Subcutaneous adipose tissue (tissue), 4 donors: ENCODE results near the gene PDIA5. TPM values are rescaled to one million over a fixed set of nuclear protein-coding genes. Genes with fewer than 3 reads are reported as not detected.

Source experiments
- total RNA-seq, 4 donors: library from RNA; depleted of rRNA; stranded (reverse); fragments of >200 nt; gene quantifications; one replicate each; pipeline ENCODE4 v1.1.0, GENCODE V29; 2016
- TF ChIP-seq, protein P1 (sequence below): fragments of 450-650 bp; IDR thresholded peaks from one replicate; pipeline ENCODE4 v1.5.1; 2016; ENCODE audit warnings: low read depth, mild to moderate bottlenecking, control low read depth, antibody characterized with exemption, moderate library complexity

The PDIA5 gene
- total RNA-seq, 4 donors from 2014 or later, result 5.9 to 20.3 (median 11.3) TPM

DNA sequence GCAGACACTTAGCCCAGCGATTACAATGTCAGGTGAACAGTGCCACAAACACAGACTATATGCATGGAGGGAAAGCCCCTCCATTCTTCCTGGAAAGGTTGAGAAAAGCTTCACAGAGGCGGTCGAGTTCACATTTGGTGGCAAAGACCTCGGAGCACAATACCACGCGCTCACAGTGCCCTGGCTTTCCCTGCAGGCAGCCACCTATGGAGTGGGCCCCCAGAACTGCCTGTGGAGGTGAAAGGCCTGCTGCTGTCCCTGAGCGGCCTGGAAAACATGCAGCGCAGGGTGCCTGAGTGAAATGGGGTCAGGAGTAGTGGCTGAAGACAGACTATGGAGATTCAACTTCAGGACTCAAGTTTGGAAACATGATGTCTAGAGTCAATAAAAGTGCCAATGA lies 26.9 kb downstream of the PDIA5 start:
- TF ChIP-seq, protein P1, sequence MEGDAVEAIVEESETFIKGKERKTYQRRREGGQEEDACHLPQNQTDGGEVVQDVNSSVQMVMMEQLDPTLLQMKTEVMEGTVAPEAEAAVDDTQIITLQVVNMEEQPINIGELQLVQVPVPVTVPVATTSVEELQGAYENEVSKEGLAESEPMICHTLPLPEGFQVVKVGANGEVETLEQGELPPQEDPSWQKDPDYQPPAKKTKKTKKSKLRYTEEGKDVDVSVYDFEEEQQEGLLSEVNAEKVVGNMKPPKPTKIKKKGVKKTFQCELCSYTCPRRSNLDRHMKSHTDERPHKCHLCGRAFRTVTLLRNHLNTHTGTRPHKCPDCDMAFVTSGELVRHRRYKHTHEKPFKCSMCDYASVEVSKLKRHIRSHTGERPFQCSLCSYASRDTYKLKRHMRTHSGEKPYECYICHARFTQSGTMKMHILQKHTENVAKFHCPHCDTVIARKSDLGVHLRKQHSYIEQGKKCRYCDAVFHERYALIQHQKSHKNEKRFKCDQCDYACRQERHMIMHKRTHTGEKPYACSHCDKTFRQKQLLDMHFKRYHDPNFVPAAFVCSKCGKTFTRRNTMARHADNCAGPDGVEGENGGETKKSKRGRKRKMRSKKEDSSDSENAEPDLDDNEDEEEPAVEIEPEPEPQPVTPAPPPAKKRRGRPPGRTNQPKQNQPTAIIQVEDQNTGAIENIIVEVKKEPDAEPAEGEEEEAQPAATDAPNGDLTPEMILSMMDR, result no peak

DNA sequence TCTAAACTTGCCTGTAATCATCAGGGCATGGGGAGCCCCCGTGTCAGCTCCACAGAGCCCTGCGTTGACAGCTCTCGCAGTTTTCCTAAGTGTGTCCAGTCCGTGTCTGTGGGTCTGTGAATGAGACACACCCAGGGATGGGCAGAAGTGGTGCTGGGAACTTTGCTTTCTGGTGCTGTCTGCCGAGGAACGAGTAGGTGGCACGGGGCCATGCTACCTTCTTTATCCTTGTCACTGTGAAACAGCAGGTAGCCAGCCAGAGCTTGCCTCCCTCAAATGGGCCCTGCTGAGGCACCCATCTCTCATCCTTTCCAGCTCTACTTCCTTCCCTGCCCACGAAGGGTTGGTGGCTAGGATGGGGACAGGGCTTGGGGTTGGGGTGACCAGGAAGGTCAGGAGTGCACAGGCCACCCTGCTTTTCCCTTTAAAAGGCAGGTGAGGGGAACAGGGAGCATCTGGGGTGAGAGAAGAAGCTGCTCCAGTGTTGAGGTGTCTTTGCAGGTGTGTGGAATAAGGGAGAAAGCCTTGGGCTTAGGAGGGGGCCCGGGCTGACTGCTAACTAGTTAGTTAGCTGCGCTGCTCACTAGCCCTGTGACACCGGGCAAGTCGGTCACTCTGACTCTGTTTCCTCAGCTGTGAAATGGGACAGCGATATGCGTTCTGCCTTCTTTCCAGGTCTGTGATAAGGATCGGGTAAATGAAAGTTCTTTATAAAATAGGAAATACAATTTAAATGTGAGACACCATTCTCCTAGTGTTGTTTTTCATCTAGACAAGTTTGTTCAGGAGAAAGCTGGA lies 27.9 kb downstream of the PDIA5 start:
- TF ChIP-seq, protein P1, result no peak

DNA sequence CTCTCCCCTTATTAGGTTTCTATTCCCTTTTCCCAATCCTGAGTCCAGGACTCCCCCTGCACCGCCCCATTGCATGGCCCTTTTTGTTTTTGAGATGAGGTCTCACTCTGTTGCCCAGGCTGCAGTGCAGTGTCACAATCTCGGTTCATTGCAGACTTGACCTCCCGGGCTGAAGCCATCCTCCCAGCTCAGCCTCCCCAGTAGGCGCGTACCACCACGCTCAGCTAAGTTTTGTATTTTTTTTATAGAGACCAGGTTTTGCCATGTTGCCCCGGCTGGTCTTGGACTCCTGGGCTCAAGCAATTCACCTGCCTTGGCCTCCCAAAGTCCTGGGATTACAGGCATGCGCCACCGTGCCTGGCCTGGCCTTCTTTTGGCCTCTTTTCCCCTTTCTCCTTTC lies 29.3 kb downstream of the PDIA5 start:
- TF ChIP-seq, protein P1, result no peak

DNA sequence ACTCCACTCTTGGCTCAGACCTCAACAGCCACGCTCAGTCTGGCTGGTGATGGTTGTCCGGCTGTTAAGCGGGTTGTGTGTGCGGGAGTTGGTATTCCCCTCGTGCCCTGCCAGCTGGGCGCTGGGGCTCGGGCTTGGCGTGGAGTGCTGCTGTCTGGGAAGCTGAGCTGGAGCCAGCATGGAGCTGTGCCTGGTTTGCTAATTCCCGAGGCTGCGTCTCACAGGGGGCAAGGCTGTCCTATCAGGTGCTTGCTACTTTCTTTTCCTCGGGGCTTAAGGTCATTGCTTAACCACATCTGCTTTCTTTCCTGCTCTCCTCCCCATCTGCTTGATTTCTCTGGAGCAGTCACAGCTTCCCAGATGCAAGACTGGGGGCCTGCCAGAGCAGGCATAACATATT lies 29.9 kb downstream of the PDIA5 start:
- TF ChIP-seq, protein P1, result no peak

DNA sequence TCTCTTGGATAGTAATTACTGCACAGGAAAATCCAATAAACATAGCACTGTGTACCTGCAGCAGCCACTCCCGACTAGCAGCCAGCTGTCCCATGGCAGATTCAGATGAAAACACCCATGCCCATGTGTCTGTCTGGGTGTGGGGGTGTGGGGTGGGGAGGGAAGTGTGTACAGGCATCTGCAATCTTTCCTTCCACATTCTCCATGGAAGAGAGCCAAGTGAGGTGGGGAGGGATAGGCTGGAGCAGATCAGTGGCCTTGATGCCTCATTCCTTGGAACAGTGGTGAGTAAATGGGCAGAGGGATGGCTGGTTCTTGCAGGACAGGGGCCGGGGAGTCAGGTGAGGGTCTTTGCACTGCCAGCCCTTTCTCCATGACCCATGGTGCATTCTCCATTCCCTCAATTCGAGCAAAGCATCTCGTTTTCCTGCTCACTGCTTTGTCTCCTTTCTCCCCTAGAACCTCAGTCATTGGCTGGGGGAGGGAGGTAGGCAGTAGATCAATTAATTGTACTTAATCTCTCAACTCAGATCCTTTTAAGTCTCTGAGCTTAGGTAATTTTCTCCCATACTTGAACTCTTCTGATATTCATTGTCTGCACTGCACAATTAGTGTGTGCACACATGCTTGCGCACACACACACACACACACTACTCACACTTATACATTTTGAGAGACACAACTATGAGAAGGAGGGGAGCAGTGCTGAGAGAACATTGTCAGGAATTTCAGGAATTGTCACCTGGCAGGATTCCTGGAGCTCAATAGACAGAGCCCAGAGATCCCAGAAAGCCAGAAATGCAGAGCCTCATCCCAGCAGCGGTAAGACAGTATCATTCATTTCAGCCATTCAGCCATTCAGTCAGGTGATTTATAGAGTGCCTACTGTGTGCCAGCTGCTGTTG lies 31.9 kb downstream of the PDIA5 start:
- TF ChIP-seq, protein P1, result no peak

DNA sequence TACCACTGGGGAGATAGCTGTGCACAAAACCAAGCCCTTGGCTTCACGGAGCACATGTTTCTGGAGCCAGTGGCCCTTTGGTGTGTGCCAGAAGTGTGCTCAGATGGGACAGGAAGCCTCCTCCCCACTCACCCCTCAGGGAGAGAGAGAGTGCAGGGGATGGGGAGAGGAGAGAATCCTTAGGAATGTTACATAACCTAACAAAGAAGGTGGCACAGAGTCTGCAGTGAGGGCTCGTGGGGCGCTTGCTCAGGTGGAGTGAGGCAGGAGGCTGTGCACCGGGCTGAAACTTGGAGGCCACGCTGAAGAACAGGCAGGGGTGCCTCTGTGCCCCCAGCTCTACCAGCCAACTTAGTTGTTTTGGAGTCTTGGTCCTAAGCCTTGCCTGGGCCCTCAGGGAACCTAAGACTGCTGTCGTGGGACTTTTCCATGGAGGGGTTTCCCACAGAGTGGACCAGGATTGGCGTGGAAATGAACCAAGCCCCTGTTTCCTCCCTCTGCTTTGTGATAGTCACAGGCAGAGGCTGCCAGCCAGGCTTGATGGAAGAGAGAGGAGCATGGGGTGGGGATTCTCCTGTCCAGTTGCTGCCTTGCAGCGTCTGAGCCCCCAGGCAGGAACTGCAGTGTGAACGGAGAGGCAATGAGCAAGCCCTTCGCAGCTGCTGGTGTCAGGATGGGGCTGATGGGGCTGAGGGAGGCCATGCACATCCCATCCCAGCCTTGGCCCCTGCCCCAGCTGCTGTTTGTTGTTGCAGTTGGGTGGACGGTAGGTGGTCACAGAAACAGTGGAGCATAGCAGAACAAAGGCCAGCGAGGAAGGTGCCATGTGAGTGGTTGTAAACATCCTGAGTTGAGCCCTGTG lies 32.7 kb downstream of the PDIA5 start:
- TF ChIP-seq, protein P1, result no peak
